ENCODE results near the gene VWA8. TPM values are rescaled to one million over a fixed set of nuclear protein-coding genes. Genes with fewer than 3 reads are reported as not detected.

The VWA8 gene
- total RNA-seq, 2 experiments from 2014 or later = 14.9 to 17.4 TPM

DNA sequence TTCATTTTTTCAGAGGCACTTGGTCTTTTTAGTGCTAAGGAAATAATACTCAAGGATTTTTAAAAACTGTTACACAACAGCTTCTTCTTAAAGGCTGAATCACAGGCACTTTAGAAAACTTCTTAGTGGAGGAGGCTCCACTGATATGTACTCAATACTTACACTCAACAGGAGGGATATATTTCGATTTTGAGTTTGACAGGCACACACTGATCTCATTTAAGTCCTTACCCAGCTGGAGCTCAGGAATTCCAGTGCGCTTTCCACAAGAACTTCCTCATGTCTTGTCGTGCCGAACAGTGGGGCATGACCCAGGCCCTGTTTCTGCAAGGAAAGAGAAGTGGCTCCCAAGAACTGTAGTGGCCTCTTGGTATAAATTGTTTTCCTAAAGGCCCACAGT is 399.7 kb downstream of the VWA8 start:
- DNase-seq (no peak), ATAC-seq (no peak)
- Mint-ChIP-seq H3K27ac (no peak overlapping the region), H3K27me3 (no peaks in the 10 kb centered on the region), H3K36me3 (no peaks in the 10 kb centered on the region), H3K9me3 (ENCODE audit: low read depth) (no peaks in the 10 kb centered on the region), H3K4me1 (peaks cover 4% of the 10 kb centered on the region), H3K4me3 (no peak overlapping the region)
- CTCF ChIA-PET = interaction anchor here (1.0 kb wide), 1 partner anchor 33 kb away, joined by 3 read pairs; no protein-coding TSS in a partner anchor

GRCh38 chr13:41558781-41559560 is 401.9 kb downstream of the VWA8 start:
- no peaks in the 10 kb centered on the region for H3K9me3 Mint-ChIP-seq (ENCODE audit: low read depth)
- no peak for ATAC-seq
- no peaks in the 10 kb centered on the region for H3K27me3 Mint-ChIP-seq
- peaks cover 18% of the 10 kb centered on the region for H3K4me1 Mint-ChIP-seq
- CTCF ChIA-PET = no interaction called here
- no peak overlapping the region for H3K4me3 Mint-ChIP-seq
- no peaks in the 10 kb centered on the region for H3K36me3 Mint-ChIP-seq
- no peak for DNase-seq
- H3K27ac Mint-ChIP-seq = peak overlapping the region; percentile 37

DNA sequence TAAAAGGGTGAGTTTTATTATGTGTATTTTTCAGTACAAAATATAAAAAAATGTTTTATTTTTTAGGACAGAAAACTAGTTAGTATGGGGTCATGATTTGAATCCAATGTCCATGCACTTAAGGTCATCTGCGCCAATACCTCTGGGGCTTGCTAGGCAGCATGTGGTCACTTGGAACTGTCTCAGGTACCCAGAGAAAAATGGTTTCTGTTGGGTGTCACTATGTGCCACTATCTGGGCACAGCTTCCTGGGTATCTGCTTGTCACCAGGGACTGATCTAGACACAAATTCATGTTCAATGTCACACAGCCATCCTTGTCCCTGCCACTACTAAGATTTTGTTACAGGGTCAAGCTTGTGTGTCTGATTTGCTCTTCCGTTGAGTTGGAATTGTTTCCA is 403.2 kb downstream of the VWA8 start:
- ATAC-seq = no peak
- DNase-seq = no peak
- H3K36me3 Mint-ChIP-seq = no peaks in the 10 kb centered on the region
- CTCF ChIA-PET = no interaction called here
- no peak overlapping the region for H3K4me3 Mint-ChIP-seq
- H3K4me1 Mint-ChIP-seq = peaks cover 22% of the 10 kb centered on the region
- H3K9me3 Mint-ChIP-seq (ENCODE audit: low read depth) = no peaks in the 10 kb centered on the region
- H3K27ac Mint-ChIP-seq = no peak overlapping the region
- peaks cover 2% of the 10 kb centered on the region for H3K27me3 Mint-ChIP-seq

GRCh38 chr13:41554626-41555386 is 406.1 kb downstream of the VWA8 start:
- DNase-seq (peak; percentile 81), ATAC-seq (peak; percentile 89)
- Mint-ChIP-seq H3K27me3 (peaks cover 2% of the 10 kb centered on the region), H3K4me3 (peak overlapping the region; percentile 7), H3K4me1 (peaks cover 30% of the 10 kb centered on the region), H3K27ac (no peak overlapping the region), H3K9me3 (ENCODE audit: low read depth) (no peaks in the 10 kb centered on the region), H3K36me3 (no peaks in the 10 kb centered on the region)
- CTCF ChIA-PET = interaction anchor here (1.2 to 2.6 kb wide), 3 partner anchors 38 to 114 kb away, joined by 3 to 7 read pairs (median 4); no protein-coding TSS in a partner anchor

GRCh38 chr13:41554180-41554579 is 406.7 kb downstream of the VWA8 start:
- CTCF ChIA-PET = interaction anchor here (1.2 to 2.6 kb wide), 2 partner anchors 95 to 114 kb away, joined by 4 to 7 read pairs; no protein-coding TSS in a partner anchor
- ATAC-seq (peak; percentile 50), DNase-seq (no peak)
- no peaks in the 10 kb centered on the region for H3K36me3 Mint-ChIP-seq
- H3K4me1 Mint-ChIP-seq = peaks cover 30% of the 10 kb centered on the region
- H3K4me3 Mint-ChIP-seq = peak overlapping the region; percentile 7
- no peaks in the 10 kb centered on the region for H3K9me3 Mint-ChIP-seq (ENCODE audit: low read depth)
- H3K27ac Mint-ChIP-seq = no peak overlapping the region
- peaks cover 2% of the 10 kb centered on the region for H3K27me3 Mint-ChIP-seq

GRCh38 chr13:41552031-41552430 is 408.9 kb downstream of the VWA8 start:
- ATAC-seq (no peak), DNase-seq (no peak)
- Mint-ChIP-seq H3K4me3 (no peak overlapping the region), H3K27me3 (peaks cover 2% of the 10 kb centered on the region), H3K27ac (no peak overlapping the region), H3K9me3 (ENCODE audit: low read depth) (no peaks in the 10 kb centered on the region), H3K36me3 (no peaks in the 10 kb centered on the region), H3K4me1 (peaks cover 30% of the 10 kb centered on the region)
- CTCF ChIA-PET = no interaction called here

- H3K36me3 Mint-ChIP-seq = no peaks in the 10 kb centered on the region
- H3K27ac Mint-ChIP-seq = no peak overlapping the region
- H3K27me3 Mint-ChIP-seq = peaks cover 2% of the 10 kb centered on the region
- no peak for DNase-seq
- no peak overlapping the region for H3K4me3 Mint-ChIP-seq
- CTCF ChIA-PET = no interaction called here
- H3K4me1 Mint-ChIP-seq = peaks cover 37% of the 10 kb centered on the region
- H3K9me3 Mint-ChIP-seq (ENCODE audit: low read depth) = no peaks in the 10 kb centered on the region
- no peak for ATAC-seq
Observed at GRCh38 chr13:41550276-41550675, 410.6 kb downstream of the VWA8 start.

- CTCF ChIA-PET = interaction anchor here (1.8 kb wide), 1 partner anchor 16 kb away, joined by 5 read pairs; no protein-coding TSS in a partner anchor
- DNase-seq (no peak), ATAC-seq (no peak)
- Mint-ChIP-seq H3K27ac (no peak overlapping the region), H3K36me3 (no peaks in the 10 kb centered on the region), H3K9me3 (ENCODE audit: low read depth) (no peaks in the 10 kb centered on the region), H3K4me3 (no peak overlapping the region), H3K27me3 (peaks cover 2% of the 10 kb centered on the region), H3K4me1 (peaks cover 32% of the 10 kb centered on the region)
Observed at GRCh38 chr13:41549491-41549890, 411.4 kb downstream of the VWA8 start.

DNA sequence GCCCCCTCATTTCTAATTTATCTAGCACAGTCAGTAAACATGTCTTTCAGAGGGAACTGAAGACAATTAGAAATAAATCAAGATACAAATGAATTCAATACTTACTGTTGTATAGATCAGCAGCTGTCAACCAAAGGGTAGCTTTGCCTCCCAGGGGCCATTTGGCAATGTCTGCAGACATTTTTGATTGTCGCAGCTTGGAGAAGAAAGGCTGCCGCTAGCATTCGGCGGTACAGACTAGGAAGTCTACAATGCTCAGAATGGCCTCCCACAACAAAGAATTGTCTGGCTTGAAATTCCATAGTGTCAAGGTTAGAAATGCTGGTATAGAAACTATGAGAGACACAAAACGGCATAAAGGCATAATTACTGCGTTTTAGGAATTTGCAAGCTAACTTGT is 412.0 kb downstream of the VWA8 start:
- Mint-ChIP-seq H3K9me3 (ENCODE audit: low read depth) (no peaks in the 10 kb centered on the region), H3K4me1 (peaks cover 26% of the 10 kb centered on the region), H3K4me3 (no peak overlapping the region), H3K27me3 (peaks cover 2% of the 10 kb centered on the region), H3K27ac (no peak overlapping the region), H3K36me3 (no peaks in the 10 kb centered on the region)
- DNase-seq = no peak
- CTCF ChIA-PET = interaction anchor here (1.8 kb wide), 1 partner anchor 16 kb away, joined by 5 read pairs; no protein-coding TSS in a partner anchor
- ATAC-seq = no peak

- CTCF ChIA-PET = interaction anchor here (1.8 kb wide), 1 partner anchor 15 kb away, joined by 5 read pairs; no protein-coding TSS in a partner anchor
- Mint-ChIP-seq H3K36me3 (no peaks in the 10 kb centered on the region), H3K27me3 (no peaks in the 10 kb centered on the region), H3K4me1 (peaks cover 19% of the 10 kb centered on the region), H3K4me3 (no peak overlapping the region), H3K9me3 (ENCODE audit: low read depth) (no peaks in the 10 kb centered on the region), H3K27ac (no peak overlapping the region)
- no peak for DNase-seq
- ATAC-seq = no peak
Observed at GRCh38 chr13:41548031-41548430, 412.9 kb downstream of the VWA8 start.

DNA sequence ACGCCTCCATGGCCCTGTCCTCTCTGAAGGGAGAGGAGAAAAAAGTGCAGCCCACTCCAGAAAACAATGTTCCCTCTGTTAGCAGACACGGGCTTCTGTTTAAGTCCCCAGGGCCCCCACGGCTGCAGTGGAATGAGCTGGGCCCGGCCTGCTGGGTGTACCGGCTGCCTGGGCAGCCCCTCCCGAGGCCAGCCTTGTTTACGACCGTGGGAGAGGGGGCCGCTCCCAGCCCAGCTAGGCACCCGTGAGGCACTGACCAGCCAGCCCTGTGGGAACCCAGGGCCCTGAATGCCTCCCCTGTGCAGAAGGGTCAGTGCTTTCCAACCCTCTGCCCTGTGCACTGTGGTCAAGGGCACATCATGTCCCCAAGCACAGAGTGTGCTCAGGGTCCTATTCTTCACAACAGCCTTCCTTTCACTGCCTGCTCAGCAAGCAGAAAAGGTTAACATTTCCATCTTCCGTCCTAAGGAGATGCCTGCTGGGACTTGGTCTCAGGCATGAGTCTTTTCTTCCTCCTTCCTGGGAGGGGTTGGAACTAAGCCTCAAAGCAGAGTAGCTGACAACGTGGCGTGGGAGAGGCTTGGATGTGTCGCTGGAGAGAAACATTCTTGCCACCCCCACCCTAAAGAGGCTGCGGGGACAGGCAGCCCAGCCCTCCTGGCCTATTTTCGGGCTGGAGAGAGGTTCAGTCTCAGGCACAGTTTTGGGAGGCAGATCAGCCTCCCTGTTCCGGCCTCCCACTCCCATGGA is 413.5 kb downstream of the VWA8 start:
- H3K27me3 Mint-ChIP-seq = no peaks in the 10 kb centered on the region
- CTCF ChIA-PET = no interaction called here
- H3K4me1 Mint-ChIP-seq = peaks cover 19% of the 10 kb centered on the region
- H3K9me3 Mint-ChIP-seq (ENCODE audit: low read depth) = peaks cover 2% of the 10 kb centered on the region
- no peak overlapping the region for H3K27ac Mint-ChIP-seq
- no peak overlapping the region for H3K4me3 Mint-ChIP-seq
- no peaks in the 10 kb centered on the region for H3K36me3 Mint-ChIP-seq
- ATAC-seq (no peak), DNase-seq (no peak)

GRCh38 chr13:41546372-41547190 is 414.3 kb downstream of the VWA8 start:
- DNase-seq = no peak
- Mint-ChIP-seq H3K4me1 (peaks cover 13% of the 10 kb centered on the region), H3K9me3 (ENCODE audit: low read depth) (peaks cover 2% of the 10 kb centered on the region), H3K36me3 (no peaks in the 10 kb centered on the region), H3K4me3 (no peak overlapping the region), H3K27me3 (no peaks in the 10 kb centered on the region), H3K27ac (no peak overlapping the region)
- no peak for ATAC-seq
- CTCF ChIA-PET = no interaction called here

- no peak overlapping the region for H3K4me3 Mint-ChIP-seq
- no peaks in the 10 kb centered on the region for H3K27me3 Mint-ChIP-seq
- H3K27ac Mint-ChIP-seq = no peak overlapping the region
- ATAC-seq (no peak), DNase-seq (no peak)
- H3K4me1 Mint-ChIP-seq = peaks cover 14% of the 10 kb centered on the region
- peaks cover 4% of the 10 kb centered on the region for H3K9me3 Mint-ChIP-seq (ENCODE audit: low read depth)
- no peaks in the 10 kb centered on the region for H3K36me3 Mint-ChIP-seq
- CTCF ChIA-PET = no interaction called here
Observed at GRCh38 chr13:41545432-41545707, 415.5 kb downstream of the VWA8 start.

Measured in activated CD8-positive, alpha-beta memory T cell treated with anti-CD3 and anti-CD28 coated beads, Interleukin-2, amount 10 ng/mL, durations not matched to agents 7 days and 5 days (primary cell).